Right atrium auricular region (tissue), 2 donors: ENCODE data around the gene EPDR1. TPM values are rescaled to one million over a fixed set of nuclear protein-coding genes. Genes with fewer than 3 reads are reported as not detected.

Experiments
- DNase-seq: peaks from one replicate; pipeline ENCODE4 v3.0.0-alpha.2; 2019; ENCODE audit warnings: low spot score
- H3K27ac ChIP-seq, 2 donors: fragments of 200-600 bp; sonication (generic); 1 replicate in 1 of 2; 2 replicates in 1 of 2; pipeline ENCODE4 v1.5.1; 2016 to 2019
- H3K27me3 ChIP-seq, 2 donors: fragments of 200-600 bp; sonication (generic); one replicate each; pipeline versions ENCODE4 v1.5.1 to v1.6.0; 2017 to 2019
- H3K36me3 ChIP-seq: fragments of 200-600 bp; sonication (generic); one replicate; pipeline ENCODE4 v1.5.1; 2016
- H3K4me1 ChIP-seq, 2 donors: fragments of 200-600 bp; sonication (generic); one replicate each; pipeline versions ENCODE4 v1.5.1 to v1.6.0; 2017 to 2019
- H3K4me3 ChIP-seq, 2 donors: fragments of 200-600 bp; sonication (generic); 1 replicate in 1 of 2; 2 replicates in 1 of 2; pipeline ENCODE4 v1.5.1; 2017 to 2019; ENCODE audit warnings: mild to moderate bottlenecking in 1 of 2, moderate library complexity in 1 of 2
- H3K9me3 ChIP-seq, 2 donors: fragments of 200-600 bp; sonication (generic); one replicate each; pipeline ENCODE4 v1.5.1; 2019
- CTCF ChIP-seq, 2 donors: fragments of 200-600 bp; sonication (generic); IDR thresholded peaks; one replicate each; pipeline ENCODE4 v1.5.1; 2019; ENCODE audit warnings: antibody characterized with exemption in 2 of 2
- total RNA-seq, 2 donors: library from RNA; depleted of rRNA; stranded (reverse); fragments of >200 nt; gene quantifications; one replicate each; pipeline ENCODE4 v1.1.0, GENCODE V29; 2016

EPDR1 gene
- total RNA-seq, 2 donors from 2014 or later: 9.9 to 36.3 TPM

- Histone ChIP-seq H3K9me3 (no peaks in the 10 kb centered on the region), H3K27ac (no peak overlapping the region), H3K27me3 (no peaks in the 10 kb centered on the region), H3K4me3 (no peak overlapping the region), H3K4me1 (no peaks in the 10 kb centered on the region), H3K36me3 (no peaks in the 10 kb centered on the region)
- no peak for TF ChIP-seq CTCF (IDR thresholded peaks at IDR 0.05)
- DNase-seq: no peak
Observed at GRCh38 chr7:37956791-37957190, 36.4 kb downstream of the EPDR1 start.

- Histone ChIP-seq H3K4me1 (no peaks in the 10 kb centered on the region), H3K4me3 (no peak overlapping the region), H3K36me3 (no peaks in the 10 kb centered on the region), H3K9me3 (no peaks in the 10 kb centered on the region), H3K27ac (no peak overlapping the region), H3K27me3 (no peaks in the 10 kb centered on the region)
- DNase-seq: no peak
- no peak for TF ChIP-seq CTCF (IDR thresholded peaks at IDR 0.05)
Observed at GRCh38 chr7:37957221-37957970, 37.0 kb downstream of the EPDR1 start.

- no peak overlapping the region for H3K27ac ChIP-seq
- no peak for DNase-seq
- H3K36me3 ChIP-seq: no peaks in the 10 kb centered on the region
- TF ChIP-seq CTCF (IDR thresholded peaks at IDR 0.05): no peak
- H3K9me3 ChIP-seq: no peaks in the 10 kb centered on the region
- no peaks in the 10 kb centered on the region for H3K4me1 ChIP-seq
- no peaks in the 10 kb centered on the region for H3K27me3 ChIP-seq
- no peak overlapping the region for H3K4me3 ChIP-seq
Observed at GRCh38 chr7:37960483-37960882, 40.0 kb downstream of the EPDR1 start.

- Histone ChIP-seq H3K36me3 (no peaks in the 10 kb centered on the region), H3K27me3 (no peaks in the 10 kb centered on the region), H3K9me3 (no peaks in the 10 kb centered on the region), H3K4me3 (no peak overlapping the region), H3K4me1 (no peaks in the 10 kb centered on the region), H3K27ac (no peak overlapping the region)
- TF ChIP-seq CTCF (IDR thresholded peaks at IDR 0.05): no peak
- DNase-seq: no peak
Observed at GRCh38 chr7:37961251-37961650, 40.8 kb downstream of the EPDR1 start.

- no peaks in the 10 kb centered on the region for H3K27me3 ChIP-seq
- H3K9me3 ChIP-seq: no peaks in the 10 kb centered on the region
- TF ChIP-seq CTCF (IDR thresholded peaks at IDR 0.05): no peak
- no peak overlapping the region for H3K4me3 ChIP-seq
- no peaks in the 10 kb centered on the region for H3K36me3 ChIP-seq
- H3K4me1 ChIP-seq: no peaks in the 10 kb centered on the region
- DNase-seq: no peak
- no peak overlapping the region for H3K27ac ChIP-seq
Observed at GRCh38 chr7:37964196-37964595, 43.8 kb downstream of the EPDR1 start.

- H3K4me1 ChIP-seq: no peaks in the 10 kb centered on the region
- H3K4me3 ChIP-seq: no peak overlapping the region
- H3K9me3 ChIP-seq: no peaks in the 10 kb centered on the region
- no peaks in the 10 kb centered on the region for H3K27me3 ChIP-seq
- TF ChIP-seq CTCF (IDR thresholded peaks at IDR 0.05): no peak
- no peak overlapping the region for H3K27ac ChIP-seq
- no peak for DNase-seq
- H3K36me3 ChIP-seq: no peaks in the 10 kb centered on the region
Observed at GRCh38 chr7:37970211-37970610, 49.8 kb downstream of the EPDR1 start.
